ENCODE results near the gene PHIP.
"Not testable (repeated sequence)": the region's sequence is repeated elsewhere in the genome, so short reads cannot be mapped to it uniquely, and the experiment has no call there.

PHIP gene

GRCh38 chr6:78947962-78948361 lies 130.1 kb downstream of the PHIP start:
- no peak for TF ChIP-seq CTCF (IDR thresholded peaks at IDR 0.05; ENCODE audit: insufficient read depth, missing control alignments)
- FAIRE-seq = no peak
- DNase-seq (ENCODE audit: insufficient read length, low spot score) = no peak

- FAIRE-seq (no peak), DNase-seq (ENCODE audit: insufficient read length, low spot score) (no peak)
- no peak for TF ChIP-seq CTCF (IDR thresholded peaks at IDR 0.05; ENCODE audit: insufficient read depth, missing control alignments)
Observed at GRCh38 chr6:78947529-78947928, 130.5 kb downstream of the PHIP start.

GRCh38 chr6:78942446-78942845 lies 135.6 kb downstream of the PHIP start:
- TF ChIP-seq CTCF (IDR thresholded peaks at IDR 0.05; ENCODE audit: insufficient read depth, missing control alignments) = no peak
- FAIRE-seq = no peak
- no peak for DNase-seq (ENCODE audit: insufficient read length, low spot score)

- DNase-seq (ENCODE audit: insufficient read length, low spot score) (no peak), FAIRE-seq (no peak)
- TF ChIP-seq CTCF (IDR thresholded peaks at IDR 0.05; ENCODE audit: insufficient read depth, missing control alignments) = no peak
Observed at GRCh38 chr6:78936515-78936914, 141.5 kb downstream of the PHIP start.

- TF ChIP-seq CTCF (IDR thresholded peaks at IDR 0.05; ENCODE audit: insufficient read depth, missing control alignments) = no peak
- DNase-seq (ENCODE audit: insufficient read length, low spot score) = no peak
- FAIRE-seq = no peak
Observed at GRCh38 chr6:78935553-78935952, 142.5 kb downstream of the PHIP start.

- FAIRE-seq = no peak
- no peak for TF ChIP-seq CTCF (IDR thresholded peaks at IDR 0.05; ENCODE audit: insufficient read depth, missing control alignments)
- DNase-seq (ENCODE audit: insufficient read length, low spot score) = no peak
Observed at GRCh38 chr6:78925317-78925716, 152.7 kb downstream of the PHIP start.

- not testable (repeated sequence) for FAIRE-seq; DNase-seq (ENCODE audit: insufficient read length, low spot score)
Observed at GRCh38 chr6:78921168-78921567, 156.9 kb downstream of the PHIP start.

- DNase-seq (ENCODE audit: insufficient read length, low spot score) = no peak
- TF ChIP-seq CTCF (IDR thresholded peaks at IDR 0.05; ENCODE audit: insufficient read depth, missing control alignments) = no peak
- no peak for FAIRE-seq
Observed at GRCh38 chr6:78917788-78918187, 160.3 kb downstream of the PHIP start.

All from D721Med (cell line).